Thymus (tissue), 11 donors: ENCODE measurements around the gene SERBP1. TPM values are rescaled to one million over a fixed set of nuclear protein-coding genes. Genes with fewer than 3 reads are reported as not detected.

Experiments
- DNase-seq, 9 donors: peaks; one replicate each; pipeline ENCODE4 v3.0.0-alpha.2; 2013; ENCODE audit warnings: low spot score in 9 of 9, low read depth in 6 of 9, missing footprints in 1 of 9
- H3K27ac ChIP-seq, 2 donors: one replicate each; pipeline ENCODE4 v1.5.1; 2013; ENCODE audit warnings: control low read depth in 1 of 2, low read depth in 1 of 2, low read length in 1 of 2, mild to moderate bottlenecking in 1 of 2, moderate library complexity in 1 of 2
- H3K27me3 ChIP-seq, 2 donors: one replicate each; pipeline ENCODE4 v1.5.1; 2013; ENCODE audit warnings: low read length in 1 of 2; ENCODE audit not compliant: control insufficient read depth in 2 of 2, insufficient read depth in 1 of 2
- H3K36me3 ChIP-seq, 2 donors: one replicate each; pipeline ENCODE4 v1.5.1; 2013; ENCODE audit warnings: low read length in 1 of 2, mild to moderate bottlenecking in 1 of 2, moderate library complexity in 1 of 2; ENCODE audit not compliant: control insufficient read depth in 2 of 2, insufficient read depth in 2 of 2
- H3K4me1 ChIP-seq, 2 donors: one replicate each; pipeline ENCODE4 v1.5.1; 2013; ENCODE audit warnings: low read length in 2 of 2; ENCODE audit not compliant: control insufficient read depth in 2 of 2, insufficient read depth in 2 of 2
- H3K4me3 ChIP-seq, 2 donors: one replicate each; pipeline ENCODE4 v1.5.1; 2013; ENCODE audit warnings: low read length in 2 of 2, control low read depth in 1 of 2, mild to moderate bottlenecking in 1 of 2
- H3K9me3 ChIP-seq, 2 donors: one replicate each; pipeline ENCODE4 v1.5.1; 2013; ENCODE audit warnings: low read length in 1 of 2, mild to moderate bottlenecking in 1 of 2; ENCODE audit not compliant: control insufficient read depth in 2 of 2, insufficient read depth in 1 of 2
- WGBS: extraction: QIAGEN DNeasy Blood & Tissue Kit; methylation state at CpG from one replicate; pipeline ENCODE4 v1.1.7; 2013; 5-methylcytosine and 5-hydroxymethylcytosine counted together
- polyA plus RNA-seq: library from polyadenylated mRNA; stranded (reverse); fragments of 200-250 nt; gene quantifications from one replicate; pipeline ENCODE4 v1.2.3, GENCODE V29; 2013
- total RNA-seq: library from RNA; stranded (reverse); fragments of 120-200 nt; gene quantifications from one replicate; pipeline ENCODE4 v1.2.4, GENCODE V29; 2013
- donor health status: healthy.

Gene SERBP1
- total and polyA plus RNA-seq, 2 donors = 132 to 246 TPM

DNA sequence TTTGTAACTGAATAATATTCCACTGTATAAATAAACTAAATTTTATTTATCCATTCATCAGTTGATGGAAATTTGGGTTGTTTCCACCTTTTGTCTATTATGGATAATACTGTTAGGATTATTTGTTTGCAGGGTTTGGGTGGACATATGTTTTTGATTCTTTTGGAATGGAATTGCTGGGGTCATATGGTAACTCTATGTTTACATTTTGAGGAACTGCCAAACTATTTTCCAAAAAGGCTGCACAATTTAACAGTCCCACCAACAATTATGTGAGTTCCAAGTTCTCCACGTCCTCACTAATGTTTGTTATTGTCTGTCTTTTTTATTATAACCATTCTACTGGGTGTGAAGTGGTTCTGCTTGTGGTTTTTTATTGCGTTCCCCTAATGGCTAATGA is 4.3 kb upstream of the SERBP1 start:
- H3K4me1 ChIP-seq = peaks cover 0 to 15% of the 10 kb centered on the region in 2 donors
- H3K4me3 ChIP-seq = no peak overlapping the region
- no peak for DNase-seq
- no peaks in the 10 kb centered on the region for H3K36me3 ChIP-seq
- H3K27ac ChIP-seq = no peak overlapping the region
- no peaks in the 10 kb centered on the region for H3K27me3 ChIP-seq
- H3K9me3 ChIP-seq = no peaks in the 10 kb centered on the region
- WGBS = 60% methylated on average over 2 of the region's 2 CpGs

DNA sequence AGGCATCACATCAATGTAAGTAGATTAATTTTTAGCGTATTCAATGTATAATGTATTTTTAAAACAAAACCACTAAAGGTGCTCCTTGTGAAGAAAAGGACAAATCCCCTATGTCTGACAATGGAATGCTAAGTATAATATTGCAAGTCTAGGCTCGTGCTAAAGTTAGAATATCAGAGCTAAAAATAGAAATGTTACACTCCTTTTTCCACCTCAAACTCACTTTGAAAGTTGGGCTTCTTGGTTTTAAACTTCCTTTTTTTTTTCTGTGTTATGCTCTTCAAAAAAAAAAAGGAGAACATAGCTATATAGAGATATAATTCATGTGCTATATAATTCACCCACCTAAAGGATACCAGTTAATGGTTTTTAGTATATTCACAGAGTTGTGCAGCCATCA is 3.6 kb upstream of the SERBP1 start:
- peak overlapping the region in 1 of 2 donors; percentile 55 for H3K27ac ChIP-seq
- H3K9me3 ChIP-seq = no peaks in the 10 kb centered on the region
- peak in 2 of 9 donors; percentile 30 to 47 for DNase-seq
- peaks cover 0 to 15% of the 10 kb centered on the region in 2 donors for H3K4me1 ChIP-seq
- no peaks in the 10 kb centered on the region for H3K27me3 ChIP-seq
- H3K4me3 ChIP-seq = no peak overlapping the region
- peaks cover 0 to 1% of the 10 kb centered on the region in 2 donors for H3K36me3 ChIP-seq
- WGBS = 21% methylated on average over 2 of the region's 2 CpGs

DNA sequence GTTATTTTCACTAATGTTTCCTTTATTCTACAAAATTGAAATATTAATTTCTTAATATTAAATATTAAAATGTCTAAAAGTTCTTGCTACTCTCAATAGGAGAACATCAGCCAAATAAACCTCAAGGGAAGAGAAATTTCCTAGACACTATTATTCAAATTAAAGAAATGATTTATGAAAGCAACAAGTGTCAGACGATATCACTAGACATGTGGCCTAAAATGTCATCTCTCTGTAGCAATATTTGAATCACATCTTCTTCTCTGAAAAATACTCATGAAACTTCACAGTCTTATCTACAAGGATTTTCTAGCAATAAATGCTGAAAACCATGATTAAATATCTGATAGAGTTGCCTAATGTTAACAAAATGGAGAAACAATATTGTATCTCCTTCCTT is 2.5 kb upstream of the SERBP1 start:
- H3K27me3 ChIP-seq = no peaks in the 10 kb centered on the region
- WGBS = 93% methylated on average over 1 of the region's 1 CpG
- peaks cover 0 to 3% of the 10 kb centered on the region in 2 donors for H3K36me3 ChIP-seq
- H3K9me3 ChIP-seq = no peaks in the 10 kb centered on the region
- H3K4me3 ChIP-seq = no peak overlapping the region
- no peak overlapping the region for H3K27ac ChIP-seq
- H3K4me1 ChIP-seq = peaks cover 0 to 15% of the 10 kb centered on the region in 2 donors
- no peak for DNase-seq

- Histone ChIP-seq H3K4me1 (peaks cover 0 to 15% of the 10 kb centered on the region in 2 donors), H3K27ac (peak overlapping the region in 1 of 2 donors; percentile 19), H3K9me3 (no peaks in the 10 kb centered on the region), H3K27me3 (no peaks in the 10 kb centered on the region), H3K36me3 (peaks cover 0 to 3% of the 10 kb centered on the region in 2 donors), H3K4me3 (no peak overlapping the region)
- 92% methylated on average over 8 of the region's 8 CpGs for WGBS
- peak in 1 of 9 donors; percentile 18 for DNase-seq
Observed at GRCh38 chr1:67431869-67432578, 1.8 kb upstream of the SERBP1 start.

GRCh38 chr1:67431156-67431765 is 1.1 kb upstream of the SERBP1 start:
- peak overlapping the region; percentile 95 for H3K27ac ChIP-seq
- DNase-seq = no peak
- H3K9me3 ChIP-seq = no peaks in the 10 kb centered on the region
- 25% methylated on average over 12 of the region's 12 CpGs for WGBS
- H3K4me1 ChIP-seq = peaks cover 0 to 15% of the 10 kb centered on the region in 2 donors
- H3K36me3 ChIP-seq = peaks cover 0 to 8% of the 10 kb centered on the region in 2 donors
- H3K4me3 ChIP-seq = peak overlapping the region; percentile 82 to 94
- no peaks in the 10 kb centered on the region for H3K27me3 ChIP-seq

DNA sequence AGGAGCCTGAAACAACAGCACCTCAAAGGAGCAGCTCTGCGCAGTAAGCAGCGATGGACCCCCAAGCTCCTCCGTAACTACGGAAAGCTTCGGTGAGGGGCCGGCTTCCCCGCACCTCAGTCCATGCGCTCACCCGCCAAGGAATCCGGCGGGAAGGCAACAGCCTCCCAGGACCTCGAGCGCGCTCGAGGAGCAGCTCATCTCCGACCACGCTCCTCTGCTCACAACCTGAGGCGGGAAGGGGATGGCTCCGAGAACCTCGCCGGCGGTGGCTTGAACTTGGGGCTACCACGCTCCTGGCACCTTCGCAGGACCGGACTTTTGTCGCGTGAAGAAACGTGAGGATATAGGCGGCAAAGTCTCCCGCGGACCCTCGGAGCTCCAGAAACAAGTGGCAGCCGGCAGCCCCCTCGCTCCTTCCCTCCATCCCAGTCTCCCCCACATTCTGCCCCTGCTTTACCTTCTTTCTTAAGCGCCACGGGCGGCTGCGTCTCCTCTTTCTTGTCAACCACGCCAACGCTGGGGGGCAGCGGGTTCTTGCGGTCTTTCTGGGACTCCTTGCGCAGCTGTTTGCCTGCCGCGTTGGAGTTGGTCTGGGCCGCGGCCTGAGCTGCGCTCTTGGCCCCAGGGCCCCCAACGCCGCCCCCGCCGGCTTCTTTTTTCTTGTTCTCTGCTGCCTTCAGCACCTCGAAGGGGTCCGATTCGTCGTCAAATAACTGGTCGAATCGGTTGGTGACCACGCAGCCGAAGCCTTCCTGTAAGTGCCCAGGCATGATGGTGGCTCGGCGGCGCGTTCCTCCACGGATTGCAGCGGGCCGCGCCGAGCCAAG is 459 bp downstream of the SERBP1 start:
- peak in 5 of 9 donors; percentile 26 to 58 (median 29) for DNase-seq
- WGBS = under 1% methylated on average over 69 of the region's 69 CpGs
- no peaks in the 10 kb centered on the region for H3K9me3 ChIP-seq
- H3K4me3 ChIP-seq = peak overlapping the region; percentile 82 to 94
- peak overlapping the region; percentile 44 to 82 for H3K27ac ChIP-seq
- no peaks in the 10 kb centered on the region for H3K27me3 ChIP-seq
- peaks cover 0 to 17% of the 10 kb centered on the region in 2 donors for H3K4me1 ChIP-seq
- H3K36me3 ChIP-seq = peaks cover 5 to 23% of the 10 kb centered on the region in 2 donors

- peak in 5 of 9 donors; percentile 23 to 60 (median 34) for DNase-seq
- H3K36me3 ChIP-seq = peaks cover 5 to 29% of the 10 kb centered on the region in 2 donors
- H3K27me3 ChIP-seq = no peaks in the 10 kb centered on the region
- WGBS = under 1% methylated on average over 25 of the region's 25 CpGs
- peaks cover 0 to 17% of the 10 kb centered on the region in 2 donors for H3K4me1 ChIP-seq
- H3K9me3 ChIP-seq = no peaks in the 10 kb centered on the region
- peak overlapping the region; percentile 82 to 94 for H3K4me3 ChIP-seq
- peak overlapping the region; percentile 44 to 82 for H3K27ac ChIP-seq
Observed at GRCh38 chr1:67429011-67429527, 1.1 kb downstream of the SERBP1 start.

- Histone ChIP-seq H3K27ac (no peak overlapping the region), H3K9me3 (no peaks in the 10 kb centered on the region), H3K4me1 (peaks cover 0 to 11% of the 10 kb centered on the region in 2 donors), H3K4me3 (peak overlapping the region; percentile 82 to 94), H3K36me3 (peaks cover 9 to 40% of the 10 kb centered on the region in 2 donors), H3K27me3 (no peaks in the 10 kb centered on the region)
- no peak for DNase-seq
- 3% methylated on average over 3 of the region's 3 CpGs for WGBS
Observed at GRCh38 chr1:67427947-67428346, 2.3 kb downstream of the SERBP1 start.
